Pulmonary artery endothelial cell (primary cell): Measurements from ENCODE around the gene TUBB. TPM values are rescaled to one million over a fixed set of nuclear protein-coding genes. Genes with fewer than 3 reads are reported as not detected.

Source experiments
- DNase-seq: peaks from one replicate; pipeline ENCODE4 v3.0.0-alpha.2; 2011; ENCODE audit warnings: low read depth, low spot score
- total RNA-seq: library from RNA; depleted of rRNA; stranded (reverse); fragments of >200 nt; gene quantifications from 2 replicates; pipeline ENCODE4 v1.2.3, GENCODE V29; 2014

Gene TUBB
- total RNA-seq = 537 and 757 TPM in 2 replicates

- DNase-seq = peak; percentile 93
These were observed at the start of gene TUBB for GRCh38 chr6:30719791-30720737. TSS of gene TUBB (plus strand) at chr6:30720352. CDS start at chr6:30720507, 155 bp downstream.

GRCh38 chr6:30670760-30671527, 49.2 kb upstream of the TUBB start:
- DNase-seq = no peak

- peak; percentile 90 for DNase-seq
These were observed 47.5 kb upstream of the TUBB start, which contains the start of gene DHX16 for GRCh38 chr6:30672445-30673253. TSS of gene DHX16 (minus strand) at chr6:30673006. CDS start at chr6:30672841, 165 bp downstream.

- no peak for DNase-seq
These were observed 43.4 kb upstream of the TUBB start for GRCh38 chr6:30676660-30677285.

- no peak for DNase-seq
These were observed 41.0 kb upstream of the TUBB start for GRCh38 chr6:30678964-30679726.

DNA sequence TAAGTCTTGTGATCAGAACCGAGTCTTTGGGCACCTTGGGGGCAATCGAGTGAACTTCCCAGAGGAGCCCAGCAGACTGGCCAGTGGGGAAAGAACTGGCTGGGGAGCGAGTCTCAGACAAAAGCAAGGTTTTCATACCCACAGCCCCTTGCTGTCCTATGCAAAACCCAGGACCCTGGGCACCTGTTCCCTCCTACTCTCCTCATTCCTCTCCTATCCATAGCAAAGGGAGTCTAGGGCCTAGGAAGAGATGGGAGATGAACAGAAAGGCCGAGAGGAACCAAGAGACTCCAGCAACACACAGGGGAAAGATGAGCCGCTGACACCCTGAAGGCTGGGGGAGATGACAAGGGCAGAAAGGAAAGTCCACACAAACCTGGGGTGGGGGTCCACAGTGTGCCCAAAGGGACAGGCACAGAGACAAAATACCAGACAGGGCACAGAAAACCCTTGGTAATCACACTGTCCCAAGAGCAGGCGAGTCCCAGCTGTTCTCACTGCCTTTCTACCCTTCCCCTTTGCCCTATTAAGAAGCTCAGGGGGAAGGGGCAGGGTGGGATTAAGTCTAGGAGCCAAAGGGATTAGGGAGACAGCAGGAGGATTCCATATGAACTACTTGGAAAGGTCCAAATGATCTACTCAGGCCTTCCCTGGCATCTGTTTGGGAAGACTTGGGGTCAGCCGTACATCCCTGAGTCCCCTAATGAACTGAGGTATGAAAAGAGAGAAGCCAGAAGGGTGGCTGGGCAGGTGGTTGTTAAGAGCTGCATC, 40.2 kb upstream of the TUBB start:
- DNase-seq = no peak

DNA sequence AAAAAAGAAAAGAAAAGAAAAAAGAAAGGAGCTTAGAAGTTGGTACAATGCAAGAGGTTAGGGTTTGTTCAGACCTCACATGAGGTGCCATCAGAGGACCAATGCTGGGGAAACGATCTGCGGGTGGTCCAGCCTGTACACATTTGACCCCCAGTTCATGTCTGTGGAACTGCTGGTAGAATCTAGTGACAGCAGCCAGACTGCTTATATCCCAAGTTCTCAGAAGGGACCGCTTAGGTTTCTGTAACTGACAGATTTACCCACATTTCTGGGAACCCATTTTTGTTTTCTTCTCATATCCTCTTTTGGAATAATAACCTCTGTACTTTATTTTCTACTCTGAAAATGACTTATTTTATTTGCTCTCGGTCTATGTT, 38.4 kb upstream of the TUBB start:
- no peak for DNase-seq

GRCh38 chr6:30682143-30683117, 37.7 kb upstream of the TUBB start:
- DNase-seq = peak; percentile 83

- no peak for DNase-seq
These were observed 36.8 kb upstream of the TUBB start for GRCh38 chr6:30683183-30683979.

GRCh38 chr6:30683980-30684338, 36.2 kb upstream of the TUBB start:
- no peak for DNase-seq

DNA sequence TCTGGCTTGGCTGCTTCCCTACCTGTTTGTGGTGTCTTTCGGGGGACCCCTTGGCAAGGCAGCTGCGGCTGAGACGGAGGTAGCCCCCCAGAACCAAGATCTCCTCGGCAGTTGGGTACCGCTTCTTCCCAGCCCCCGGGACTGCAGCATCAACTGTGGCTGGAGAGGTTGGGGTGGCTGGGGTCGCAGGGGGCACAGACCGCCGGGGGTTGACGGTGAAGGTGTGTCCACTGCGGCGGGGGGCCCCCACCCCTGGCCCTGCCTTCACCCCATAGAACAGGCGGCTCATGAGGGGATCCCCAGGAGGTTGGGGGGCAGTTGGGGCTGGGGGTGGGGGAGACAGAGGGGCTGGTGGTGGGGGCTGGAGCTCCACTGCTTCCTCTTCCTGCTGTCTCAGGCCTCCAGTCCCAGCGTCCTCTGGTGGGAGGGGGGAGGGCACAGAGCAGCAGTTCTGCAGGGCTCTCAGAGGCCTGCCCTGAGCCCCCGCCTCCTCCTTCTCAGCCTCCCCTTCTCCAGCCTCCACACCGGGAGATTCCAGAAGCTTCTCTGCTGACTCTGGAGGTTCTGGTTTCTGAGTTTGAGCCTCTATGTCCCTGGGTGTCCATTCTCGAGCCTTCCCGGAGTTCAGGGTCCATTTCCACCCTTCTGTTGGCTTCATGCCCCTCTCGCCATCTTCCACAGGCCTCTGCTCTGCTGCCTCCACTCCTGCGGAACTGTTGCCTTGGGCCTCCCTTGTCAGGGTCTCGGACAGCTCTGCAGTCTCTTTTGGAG, 35.6 kb upstream of the TUBB start:
- DNase-seq = no peak

DNA sequence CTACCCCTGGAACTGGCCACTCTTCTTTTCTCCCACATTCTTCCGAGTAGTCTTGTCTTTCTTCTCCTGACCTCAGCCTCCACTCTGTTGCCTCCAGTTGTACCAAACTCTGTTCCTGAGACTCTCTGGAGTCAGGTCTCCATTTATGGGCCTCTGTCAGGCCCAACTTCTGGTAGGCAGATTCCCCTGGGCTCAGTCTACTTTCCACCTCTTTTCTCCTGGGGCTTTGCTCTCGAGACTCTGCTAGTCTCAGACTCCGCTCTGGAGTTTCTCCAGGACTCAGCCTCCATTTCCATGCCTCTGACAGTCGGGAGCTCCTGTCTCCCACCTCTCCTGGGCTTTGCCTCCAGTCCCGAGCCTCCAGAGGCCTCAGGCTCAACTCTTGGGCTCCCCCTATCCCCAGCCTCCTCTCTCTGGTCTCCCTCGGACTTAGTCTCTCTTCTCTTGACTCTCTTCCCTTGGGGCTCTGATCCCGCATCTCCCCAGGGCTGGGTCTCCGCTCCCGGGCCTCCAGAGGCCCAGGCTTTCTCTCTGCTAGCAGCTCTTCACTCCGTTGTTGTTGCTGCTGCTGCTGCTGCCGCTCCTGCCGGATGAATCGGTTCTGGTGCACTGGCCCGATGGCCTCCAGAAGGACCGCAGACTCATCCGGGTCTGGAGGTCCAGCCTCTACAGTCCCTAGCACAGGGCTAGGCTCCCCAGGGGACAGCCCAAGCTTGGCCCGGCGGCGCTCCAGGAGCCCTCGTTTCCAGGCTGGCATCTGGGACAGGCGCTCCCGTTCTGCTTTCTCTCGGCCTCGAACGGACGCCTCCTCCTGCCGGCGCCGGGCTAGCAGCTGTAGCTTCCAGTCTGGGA, 34.8 kb upstream of the TUBB start:
- no peak for DNase-seq

GRCh38 chr6:30686009-30686907, 33.9 kb upstream of the TUBB start, which contains the start of gene PPP1R18:
TSS of gene PPP1R18 (minus strand) at chr6:30686645. CDS start at chr6:30686018, 627 bp downstream.
- no peak for DNase-seq

DNA sequence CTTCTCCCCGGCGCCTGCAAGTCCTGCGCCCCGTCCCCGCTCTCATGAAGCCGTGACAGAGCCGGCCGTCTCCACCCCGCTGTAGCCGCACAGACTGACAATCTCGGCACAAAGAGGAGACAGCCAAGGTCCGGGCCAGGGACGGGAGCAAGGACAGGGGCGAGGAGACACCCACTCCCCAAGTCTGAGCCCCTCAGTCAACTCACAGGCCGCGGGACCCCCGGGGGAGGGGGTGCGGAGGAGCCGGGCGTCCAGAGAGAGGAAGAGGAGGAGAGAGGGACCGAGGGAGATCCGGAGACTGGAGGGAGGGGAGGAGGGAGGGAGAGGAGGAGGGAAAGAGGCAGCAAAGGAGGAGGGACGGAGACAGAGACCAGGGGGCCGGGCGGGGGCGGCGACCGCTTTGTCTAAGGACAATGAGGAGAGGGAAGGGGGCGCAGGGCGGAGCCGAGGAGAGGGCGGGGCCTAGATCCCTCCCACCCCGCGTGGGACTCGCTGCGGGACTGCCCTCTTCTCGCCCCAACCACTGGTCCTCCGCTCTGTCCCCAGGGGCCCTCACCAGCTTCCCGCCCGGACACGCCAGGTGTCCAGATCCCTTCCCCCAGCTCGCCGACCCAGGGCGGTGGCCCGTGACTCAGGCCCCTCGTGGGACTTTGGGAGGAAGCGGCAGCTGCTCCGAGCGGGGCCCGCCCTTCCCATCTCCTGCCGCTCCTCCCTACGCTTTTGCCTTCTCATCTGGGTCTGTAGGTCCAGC, 33.1 kb upstream of the TUBB start:
- peak; percentile 83 for DNase-seq
